OCI-LY7 (cell line): ENCODE results near the gene PDPN. TPM values are rescaled to one million over a fixed set of nuclear protein-coding genes. Genes with fewer than 3 reads are reported as not detected.

Experiments used
- small RNA-seq: library from RNA; depleted of rRNA; stranded (forward); fragments of <200 nt; gene quantifications from one replicate; pipeline ENCODE3, GENCODE V24; 2014
- total RNA-seq, 2 experiments: library from RNA; depleted of rRNA in 1 of 2; stranded (reverse); fragments of >200 nt in 1 of 2; shearing (Covaris generic) in 1 of 2; gene quantifications; 2 replicates each; pipeline ENCODE4 v1.2.3, GENCODE V29; 2014 to 2022

Gene PDPN
- total RNA-seq, 2 experiments from 2014 or later: not detected

Small RNA genes within 50 kb of the gene (small RNA-seq; reads per million reads assigned to genes)
- gene RNA5SP41: not detected

Other genes with a start within 250 kb of the PDPN start
- not detected in 2 replicates for gene PRAMEF14, start 236.7 kb upstream of the PDPN start, total RNA-seq (2014; rRNA removed; shearing (Covaris generic))
- gene PRAMEF14, start 236.7 kb upstream of the PDPN start, total RNA-seq (2022): not detected in 2 replicates
- gene PRAMEF19, start 211.9 kb upstream of the PDPN start, total RNA-seq (2014; rRNA removed; shearing (Covaris generic)): not detected in 2 replicates
- not detected in 2 replicates for gene PRAMEF19, start 211.9 kb upstream of the PDPN start, total RNA-seq (2022)
- gene PRAMEF17, start 194.2 kb upstream of the PDPN start, total RNA-seq (2014; rRNA removed; shearing (Covaris generic)): not detected in 2 replicates
- not detected in 2 replicates for gene PRAMEF17, start 194.2 kb upstream of the PDPN start, total RNA-seq (2022)
- gene PRAMEF20, start 173.4 kb upstream of the PDPN start, total RNA-seq (2014; rRNA removed; shearing (Covaris generic)): not detected in 2 replicates
- gene PRAMEF20, start 173.4 kb upstream of the PDPN start, total RNA-seq (2022): not detected in 2 replicates
- gene LRRC38, start 69.8 kb upstream of the PDPN start, total RNA-seq (2014; rRNA removed; shearing (Covaris generic)): not detected in 2 replicates
- gene LRRC38, start 69.8 kb upstream of the PDPN start, total RNA-seq (2022): not detected in 2 replicates
- 38.7 and 47.6 TPM in 2 replicates for gene PRDM2, start 116.4 kb downstream of the PDPN start, total RNA-seq (2014; rRNA removed; shearing (Covaris generic))
- gene PRDM2, start 116.4 kb downstream of the PDPN start, total RNA-seq (2022): 98.2 and 109 TPM in 2 replicates